Ovary (tissue), 9 donors: ENCODE results near the gene ZNF76. TPM values are rescaled to one million over a fixed set of nuclear protein-coding genes. Genes with fewer than 3 reads are reported as not detected.

Source experiments
- DNase-seq, 5 donors: peaks; one replicate each; pipeline ENCODE4 v3.0.0-alpha.2; 2019 to 2020
- H3K27ac ChIP-seq, 2 donors: fragments of 200-600 bp; one replicate each; pipeline versions ENCODE4 v1.5.1 to v1.8.0; 2019 to 2022
- H3K27me3 ChIP-seq: fragments of 200-600 bp; one replicate; pipeline ENCODE4 v1.8.0; 2022
- H3K36me3 ChIP-seq: fragments of 200-600 bp; sonication (generic); one replicate; pipeline ENCODE4 v1.5.1; 2019
- H3K4me1 ChIP-seq: one replicate; pipeline ENCODE4 v1.8.1; 2013; ENCODE audit warnings: mild to moderate bottlenecking, moderate library complexity; ENCODE audit not compliant: insufficient read depth
- H3K4me3 ChIP-seq: fragments of 200-600 bp; sonication (generic); one replicate; pipeline ENCODE4 v1.5.1; 2017
- H3K9me3 ChIP-seq, 2 donors: fragments of 200-600 bp in 1 of 2; sonication (generic) in 1 of 2; one replicate each; pipeline versions ENCODE4 v1.5.1 to v1.8.1; 2013 to 2019; ENCODE audit warnings: mild to moderate bottlenecking in 1 of 2, moderate library complexity in 1 of 2
- EP300 ChIP-seq: sonication (generic); formaldehyde crosslinking; IDR thresholded peaks from one replicate; pipeline ENCODE4 v1.6.1; 2017; ENCODE audit warnings: antibody characterized with exemption
- POLR2A ChIP-seq: fragments of 450-650 bp; IDR thresholded peaks from one replicate; pipeline ENCODE4 v1.6.1; 2017; ENCODE audit warnings: antibody characterized with exemption, mild to moderate bottlenecking, moderate library complexity
- WGBS, 3 donors: extraction: QIAGEN DNeasy Blood & Tissue Kit in 1 of 3; methylation state at CpG; one replicate each; pipeline versions ENCODE4 v1.1.5 to v1.1.7; 2013 to 2017; 5-methylcytosine and 5-hydroxymethylcytosine counted together
- intact Hi-C, 4 donors: fragments of 100-400 bp; cut with DNase I; formaldehyde crosslinking; loops; one replicate each; pipeline versions ENCODE4 v1.11.0 to v1.15.1; 2022 to 2023
- polyA plus RNA-seq, 2 donors: library from polyadenylated mRNA; stranded (reverse); fragments of 200-250 nt in 1 of 2; fragments of 350-450 nt in 1 of 2; fragmentation: Illumina TruSeq in 1 of 2; extraction: RNeasy Lipid Tissue Mini Kit (QIAGEN cat#74804) in 1 of 2; gene quantifications; one replicate each; pipeline ENCODE4 v1.2.3, GENCODE V29; 2013 to 2014
- total RNA-seq, 7 donors: library from RNA; depleted of rRNA in 2 of 7; stranded (reverse); fragments of >200 nt in 2 of 7; fragmentation: NEBNext Ultra II Directional in 3 of 7; extraction: Animal tissue kit (Norgen Biotek cat#: 25700) in 3 of 7; gene quantifications; one replicate each; pipeline versions ENCODE4 v1.1.0 to v1.2.4, GENCODE V29; 2016 to 2023
- TF ChIP-seq, protein P1 (sequence below), 3 donors: fragments of 450-650 bp in 2 of 3; fragments of 200-600 bp in 1 of 3; IDR thresholded peaks; one replicate each; pipeline versions ENCODE4 v1.5.1 to v1.8.0; 2016 to 2022; ENCODE audit warnings: antibody characterized with exemption in 3 of 3, mild to moderate bottlenecking in 1 of 3
- donor health status: DM: no; HTN: no; CAD: no; lungs with moderate emphysema.
- donor health status: DM: no; HTN: no; CAD: no.
- donor health status: Bipolar disorder and iron deficiency.
- donor health status: DM: yes; HTN: yes; CAD: no.
- donor health status: DM: no; HTN: no; CAD: no.
- donor health status: DM: yes; HTN: yes; CAD: no.

ZNF76 gene
- total and polyA plus RNA-seq, 9 donors: 17.0 to 55.0 (median 42.8) TPM

DNA sequence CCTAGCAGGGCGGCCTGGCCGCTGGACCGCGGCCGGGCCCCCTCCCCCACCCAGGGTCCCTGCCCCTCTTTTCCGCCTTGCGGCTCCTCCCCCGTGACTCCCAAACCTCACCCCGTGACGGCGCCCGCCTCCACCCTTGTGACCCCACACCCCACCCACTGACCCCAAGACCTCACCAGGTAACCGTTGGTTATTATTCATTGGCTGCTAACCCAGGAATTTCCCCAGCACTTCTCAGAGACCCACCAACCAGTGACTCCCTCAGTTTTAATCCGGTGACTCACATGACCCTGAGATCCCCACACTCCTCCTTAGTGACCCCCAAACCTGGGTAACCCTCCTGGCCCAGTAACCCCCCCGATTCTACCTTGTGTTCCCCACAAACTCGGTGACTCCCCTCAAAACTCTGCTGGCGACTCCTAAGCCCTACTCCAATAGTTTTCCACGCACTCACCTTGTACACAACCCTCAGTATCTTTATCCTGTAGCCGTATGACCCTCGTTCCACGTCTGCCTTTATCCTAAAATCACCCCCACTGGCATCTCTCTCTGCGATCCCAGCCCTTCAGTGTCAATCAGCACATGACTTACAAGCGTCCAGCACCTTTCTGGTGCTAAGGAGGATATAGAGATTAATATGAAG lies 534 bp downstream of the ZNF76 start:
- peak overlapping the region; percentile 96 for H3K4me3 ChIP-seq
- no peaks in the 10 kb centered on the region for H3K9me3 ChIP-seq
- peaks cover 6% of the 10 kb centered on the region for H3K4me1 ChIP-seq
- intact Hi-C loops: no loop called here
- no peaks in the 10 kb centered on the region for H3K36me3 ChIP-seq
- peak overlapping the region; percentile 98 to 99 for H3K27ac ChIP-seq
- H3K27me3 ChIP-seq: no peaks in the 10 kb centered on the region
- TF ChIP-seq, protein P1, sequence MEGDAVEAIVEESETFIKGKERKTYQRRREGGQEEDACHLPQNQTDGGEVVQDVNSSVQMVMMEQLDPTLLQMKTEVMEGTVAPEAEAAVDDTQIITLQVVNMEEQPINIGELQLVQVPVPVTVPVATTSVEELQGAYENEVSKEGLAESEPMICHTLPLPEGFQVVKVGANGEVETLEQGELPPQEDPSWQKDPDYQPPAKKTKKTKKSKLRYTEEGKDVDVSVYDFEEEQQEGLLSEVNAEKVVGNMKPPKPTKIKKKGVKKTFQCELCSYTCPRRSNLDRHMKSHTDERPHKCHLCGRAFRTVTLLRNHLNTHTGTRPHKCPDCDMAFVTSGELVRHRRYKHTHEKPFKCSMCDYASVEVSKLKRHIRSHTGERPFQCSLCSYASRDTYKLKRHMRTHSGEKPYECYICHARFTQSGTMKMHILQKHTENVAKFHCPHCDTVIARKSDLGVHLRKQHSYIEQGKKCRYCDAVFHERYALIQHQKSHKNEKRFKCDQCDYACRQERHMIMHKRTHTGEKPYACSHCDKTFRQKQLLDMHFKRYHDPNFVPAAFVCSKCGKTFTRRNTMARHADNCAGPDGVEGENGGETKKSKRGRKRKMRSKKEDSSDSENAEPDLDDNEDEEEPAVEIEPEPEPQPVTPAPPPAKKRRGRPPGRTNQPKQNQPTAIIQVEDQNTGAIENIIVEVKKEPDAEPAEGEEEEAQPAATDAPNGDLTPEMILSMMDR (IDR thresholded peaks at IDR 0.05): no peak
- no peak for TF ChIP-seq POLR2A
- peak; percentile 69 to 84 (median 82) for DNase-seq
- WGBS, 3 donors: 6 to 11% (median 10%) methylated on average over 16 to 23 of the region's 23 CpGs

DNA sequence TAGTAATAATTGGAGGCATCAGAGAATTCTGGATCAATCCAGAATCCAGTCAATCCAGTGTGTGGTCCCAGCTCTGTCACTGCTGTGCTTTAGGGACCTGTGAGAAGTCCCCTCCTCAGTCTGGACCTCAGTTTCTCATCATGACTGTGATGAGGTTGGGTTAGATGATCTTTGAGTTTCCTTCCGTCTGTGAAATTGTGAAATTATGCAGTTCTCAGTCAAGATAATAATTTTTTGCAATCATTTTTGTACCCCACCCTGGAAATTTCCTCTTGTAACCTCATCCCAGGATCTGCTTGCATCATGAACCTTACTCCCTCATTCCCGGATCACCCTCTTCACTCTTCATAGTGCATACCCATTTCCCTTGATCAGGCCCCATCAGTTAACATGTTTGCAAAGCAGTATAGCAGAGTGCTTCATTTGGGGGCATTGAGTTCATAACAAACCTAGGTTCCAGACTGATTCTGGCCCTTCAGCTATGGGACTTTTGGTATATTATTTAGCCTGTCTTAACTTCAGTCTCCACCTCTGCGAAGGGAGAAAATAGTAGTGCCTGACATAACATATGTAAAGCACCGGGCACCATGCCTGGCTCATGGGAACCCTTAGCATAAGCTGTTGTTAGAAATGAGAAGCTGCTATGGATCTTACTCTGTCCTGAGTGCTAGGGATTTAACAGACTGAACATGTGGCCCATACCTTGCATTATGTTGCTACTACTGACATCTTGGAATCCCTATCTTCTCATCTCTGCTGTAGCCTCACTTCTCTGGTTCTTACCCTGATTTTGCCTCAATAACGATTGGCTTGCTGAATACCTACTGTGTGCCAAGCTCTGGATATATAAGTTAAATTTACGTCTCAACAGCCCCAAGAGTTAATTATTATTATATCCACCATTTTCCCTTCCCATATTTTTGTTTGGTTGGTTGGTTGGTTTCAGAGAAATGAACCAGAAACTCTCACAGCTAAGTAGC lies 1.3 kb downstream of the ZNF76 start:
- DNase-seq: no peak
- Histone ChIP-seq H3K36me3 (no peaks in the 10 kb centered on the region), H3K9me3 (no peaks in the 10 kb centered on the region), H3K4me1 (peaks cover 6% of the 10 kb centered on the region), H3K27me3 (no peaks in the 10 kb centered on the region), H3K27ac (peak overlapping the region; percentile 98 to 99), H3K4me3 (no peak overlapping the region)
- TF ChIP-seq EP300: no peak
- TF ChIP-seq, protein P1 (IDR thresholded peaks at IDR 0.05): no peak
- TF ChIP-seq POLR2A: no peak
- 75 to 78% (median 78%) methylated on average over 6 of the region's 6 CpGs for WGBS, 3 donors
- intact Hi-C loops: no loop called here

DNA sequence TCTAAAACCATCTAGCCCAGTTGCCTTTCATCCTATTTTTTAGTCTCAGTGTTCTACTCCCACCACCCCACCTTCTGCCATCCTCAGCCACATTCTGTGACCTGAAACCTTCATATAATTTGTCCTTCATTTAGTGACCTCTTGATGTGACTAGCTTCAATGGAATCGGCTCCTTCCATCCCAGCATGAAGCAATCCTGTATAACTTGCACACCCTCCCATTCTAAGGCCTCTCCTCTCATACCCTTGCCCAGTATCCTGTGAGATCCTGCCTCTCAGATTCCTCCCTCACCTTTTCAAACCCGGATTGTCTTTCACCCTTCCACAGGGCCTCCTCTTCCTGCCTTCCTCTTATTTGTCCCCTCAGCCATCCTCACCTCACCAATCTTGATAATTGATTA lies 3.1 kb downstream of the ZNF76 start:
- no peaks in the 10 kb centered on the region for H3K36me3 ChIP-seq
- no peak overlapping the region for H3K27ac ChIP-seq
- no peaks in the 10 kb centered on the region for H3K9me3 ChIP-seq
- H3K4me3 ChIP-seq: no peak overlapping the region
- TF ChIP-seq, protein P1 (IDR thresholded peaks at IDR 0.05): no peak
- no peak for DNase-seq
- peaks cover 6% of the 10 kb centered on the region for H3K4me1 ChIP-seq
- 31 to 73% (median 61%) methylated on average over 1 to 2 of the region's 2 CpGs for WGBS, 3 donors
- H3K27me3 ChIP-seq: no peaks in the 10 kb centered on the region
- intact Hi-C loops: no loop called here

DNA sequence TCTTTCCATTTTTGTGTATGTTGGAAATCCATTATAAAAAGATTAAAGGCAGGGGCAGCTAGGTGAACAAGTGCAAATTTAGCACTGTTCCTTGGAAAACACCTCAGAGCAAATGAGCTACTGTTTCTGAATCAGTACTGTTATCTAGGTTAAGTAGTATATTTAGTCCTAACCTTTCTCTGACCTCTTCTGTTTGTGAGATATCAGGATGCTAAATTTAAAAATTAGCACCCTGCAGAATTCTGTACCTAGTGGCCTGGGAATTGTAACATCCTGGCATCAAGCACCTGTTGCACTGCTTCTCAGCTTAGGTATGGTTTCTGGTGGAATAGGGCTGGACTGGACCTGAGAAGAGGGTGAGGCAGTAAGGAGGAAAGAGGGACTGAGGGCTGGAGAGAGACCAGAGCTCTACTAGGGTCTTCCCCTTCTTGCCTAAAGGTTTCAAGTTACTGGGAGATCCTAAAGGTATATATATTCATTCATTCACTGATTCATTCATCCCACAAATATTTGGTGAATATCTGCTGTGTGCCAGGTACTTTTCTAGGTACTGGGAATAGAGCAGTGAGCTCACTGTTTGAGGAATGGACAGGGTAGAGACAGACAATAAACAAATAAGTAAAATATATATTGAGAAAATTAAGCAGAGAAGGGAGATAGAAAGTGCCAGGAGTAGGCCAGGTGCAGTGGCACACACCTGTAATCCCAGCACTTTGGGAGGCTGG lies 5.2 kb downstream of the ZNF76 start:
- Histone ChIP-seq H3K9me3 (no peaks in the 10 kb centered on the region), H3K27me3 (no peaks in the 10 kb centered on the region), H3K4me3 (no peak overlapping the region), H3K27ac (no peak overlapping the region), H3K36me3 (no peaks in the 10 kb centered on the region), H3K4me1 (peaks cover 1% of the 10 kb centered on the region)
- no peak for DNase-seq
- TF ChIP-seq POLR2A: no peak
- TF ChIP-seq, protein P1 (IDR thresholded peaks at IDR 0.05): no peak
- TF ChIP-seq EP300: no peak
- intact Hi-C loops: no loop called here
